ENCODE measurements around the gene NPPA.

Gene NPPA

GRCh38 chr1:11886986-11887665, 39.5 kb upstream of the NPPA start:
- DNase-seq (ENCODE audit: low read depth): no peak
- H3K4me3 ChIP-seq (ENCODE audit: low read depth, low read length): no peak overlapping the region
- TF ChIP-seq, protein P1, sequence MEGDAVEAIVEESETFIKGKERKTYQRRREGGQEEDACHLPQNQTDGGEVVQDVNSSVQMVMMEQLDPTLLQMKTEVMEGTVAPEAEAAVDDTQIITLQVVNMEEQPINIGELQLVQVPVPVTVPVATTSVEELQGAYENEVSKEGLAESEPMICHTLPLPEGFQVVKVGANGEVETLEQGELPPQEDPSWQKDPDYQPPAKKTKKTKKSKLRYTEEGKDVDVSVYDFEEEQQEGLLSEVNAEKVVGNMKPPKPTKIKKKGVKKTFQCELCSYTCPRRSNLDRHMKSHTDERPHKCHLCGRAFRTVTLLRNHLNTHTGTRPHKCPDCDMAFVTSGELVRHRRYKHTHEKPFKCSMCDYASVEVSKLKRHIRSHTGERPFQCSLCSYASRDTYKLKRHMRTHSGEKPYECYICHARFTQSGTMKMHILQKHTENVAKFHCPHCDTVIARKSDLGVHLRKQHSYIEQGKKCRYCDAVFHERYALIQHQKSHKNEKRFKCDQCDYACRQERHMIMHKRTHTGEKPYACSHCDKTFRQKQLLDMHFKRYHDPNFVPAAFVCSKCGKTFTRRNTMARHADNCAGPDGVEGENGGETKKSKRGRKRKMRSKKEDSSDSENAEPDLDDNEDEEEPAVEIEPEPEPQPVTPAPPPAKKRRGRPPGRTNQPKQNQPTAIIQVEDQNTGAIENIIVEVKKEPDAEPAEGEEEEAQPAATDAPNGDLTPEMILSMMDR (conservative IDR thresholded peaks at IDR 0.05; ENCODE audit: low read depth, low read length): no peak

DNA sequence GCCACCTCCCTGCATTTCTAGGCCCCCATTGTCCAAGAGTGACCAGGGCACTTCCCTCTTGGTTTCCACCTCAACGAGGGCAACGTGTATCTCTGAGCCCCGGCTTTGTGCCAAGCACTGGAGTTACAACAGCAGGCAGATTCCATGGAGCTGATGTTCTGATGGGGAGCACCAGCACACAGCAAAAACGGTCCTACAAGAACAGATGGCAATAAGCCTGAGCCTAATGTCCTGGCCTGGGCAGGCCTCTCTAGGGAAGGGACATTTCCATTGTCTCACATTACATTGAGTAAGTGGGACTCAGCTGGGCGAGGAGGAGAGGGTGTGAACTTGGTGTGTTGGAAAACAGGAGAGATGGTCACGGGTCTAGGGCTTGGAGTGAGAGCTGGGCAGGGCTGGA, 38.3 kb upstream of the NPPA start:
- DNase-seq (ENCODE audit: low read depth): no peak
- TF ChIP-seq, protein P1 (conservative IDR thresholded peaks at IDR 0.05; ENCODE audit: low read depth, low read length): no peak
- H3K4me3 ChIP-seq (ENCODE audit: low read depth, low read length): no peak overlapping the region

GRCh38 chr1:11882814-11883538, 35.4 kb upstream of the NPPA start:
- TF ChIP-seq, protein P1 (conservative IDR thresholded peaks at IDR 0.05; ENCODE audit: low read depth, low read length): no peak
- H3K4me3 ChIP-seq (ENCODE audit: low read depth, low read length): no peak overlapping the region

GRCh38 chr1:11881749-11882441, 34.3 kb upstream of the NPPA start:
- no peak for DNase-seq (ENCODE audit: low read depth)
- H3K4me3 ChIP-seq (ENCODE audit: low read depth, low read length): no peak overlapping the region
- TF ChIP-seq, protein P1 (conservative IDR thresholded peaks at IDR 0.05; ENCODE audit: low read depth, low read length): no peak

More at GRCh38 chr1:11882814-11883538, 35.4 kb upstream of the NPPA start:
- DNase-seq (ENCODE audit: low read depth): no peak

GRCh38 chr1:11880911-11881748, 33.5 kb upstream of the NPPA start:
- H3K4me3 ChIP-seq (ENCODE audit: low read depth, low read length): no peak overlapping the region
- TF ChIP-seq, protein P1 (conservative IDR thresholded peaks at IDR 0.05; ENCODE audit: low read depth, low read length): no peak
- no peak for DNase-seq (ENCODE audit: low read depth)

DNA sequence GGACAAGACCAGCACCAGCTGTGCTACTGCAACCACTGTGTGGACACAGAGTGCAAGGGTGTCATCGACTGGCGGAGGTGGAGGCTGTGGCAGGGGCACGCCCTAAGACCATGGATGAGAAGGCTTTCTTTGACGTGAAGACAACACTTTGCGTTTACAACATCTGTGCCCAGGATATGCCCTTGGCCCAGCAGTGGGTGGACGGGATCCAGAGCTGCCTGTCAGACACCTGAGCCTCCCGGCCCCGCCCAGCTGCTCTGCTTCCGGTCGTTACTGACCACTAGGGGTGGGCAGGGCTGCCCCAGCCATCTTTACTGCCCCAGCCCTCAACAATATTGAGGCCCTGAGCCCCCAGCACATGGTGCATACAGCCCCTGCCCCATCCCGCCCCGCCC, 32.6 kb upstream of the NPPA start:
- TF ChIP-seq, protein P1 (conservative IDR thresholded peaks at IDR 0.05; ENCODE audit: low read depth, low read length): no peak
- no peak for DNase-seq (ENCODE audit: low read depth)
- H3K4me3 ChIP-seq (ENCODE audit: low read depth, low read length): no peak overlapping the region

Measured in choroid plexus epithelial cell (primary cell).